Lower leg skin (tissue), 3 donors: ENCODE measurements around the gene PHLPP1.

Source experiments
- CTCF ChIP-seq, 3 donors: fragments of 450-650 bp; IDR thresholded peaks; one replicate each; pipeline ENCODE4 v1.5.1; 2016; ENCODE audit warnings: antibody characterized with exemption in 3 of 3, mild to moderate bottlenecking in 3 of 3, moderate library complexity in 2 of 3
- POLR2A ChIP-seq, 2 donors: fragments of 450-650 bp; IDR thresholded peaks; one replicate each; pipeline ENCODE4 v1.6.1; 2016 to 2017; ENCODE audit warnings: antibody characterized with exemption in 2 of 2, mild to moderate bottlenecking in 1 of 2, moderate library complexity in 1 of 2

GRCh38 chr18:62877411-62878221 lies 162.3 kb downstream of the PHLPP1 start:
- no peak for TF ChIP-seq CTCF (IDR thresholded peaks at IDR 0.05)
- TF ChIP-seq POLR2A (IDR thresholded peaks at IDR 0.05) = no peak
